ENCODE results near the gene HOXA9.

Gene HOXA9

DNA sequence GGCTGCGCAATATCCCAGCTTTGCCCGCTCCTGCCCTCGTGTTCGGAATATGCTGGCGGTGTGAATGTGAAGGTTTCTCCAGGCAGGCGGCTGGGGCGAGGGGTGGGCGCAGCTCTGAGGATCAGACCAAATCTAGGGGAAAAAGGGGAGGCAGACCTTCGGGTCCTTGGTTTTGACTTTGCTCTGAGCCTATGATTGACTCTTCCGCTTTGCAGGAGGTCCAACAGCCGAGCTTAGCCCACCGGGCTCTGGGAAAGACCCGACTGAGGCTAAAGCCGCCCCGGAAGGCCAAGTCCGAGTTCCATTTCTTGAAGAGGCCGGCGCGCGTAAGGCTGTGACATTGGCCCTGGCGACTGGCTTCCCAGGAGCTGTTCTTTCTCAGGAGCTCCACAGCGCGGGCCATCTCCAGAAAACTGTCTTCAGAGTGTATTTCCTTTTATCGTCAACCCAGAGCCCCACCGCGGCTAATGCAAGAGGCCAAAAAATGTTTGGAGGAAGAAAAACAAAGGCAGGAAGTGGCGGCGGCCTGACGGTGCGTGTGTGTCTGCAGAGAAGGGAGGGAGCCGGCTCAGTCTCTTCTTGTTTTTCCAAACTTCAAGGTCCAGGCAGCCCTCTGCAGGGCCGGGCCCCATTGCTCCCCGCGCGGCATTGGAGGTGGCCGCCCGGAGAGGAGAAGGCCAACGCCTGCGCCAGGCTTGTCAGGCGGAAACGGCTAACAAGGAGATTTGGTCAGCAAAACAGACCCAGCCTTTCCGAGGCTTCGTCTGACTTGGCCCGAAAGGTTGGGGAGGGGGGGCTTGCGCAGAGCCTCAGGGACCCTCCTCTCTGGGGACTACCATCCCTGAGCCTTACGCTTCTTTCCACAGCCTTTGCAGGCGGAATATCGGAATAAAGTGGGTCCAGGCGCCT, 23.3 kb upstream of the HOXA9 start:
- no peak for DNase-seq

DNA sequence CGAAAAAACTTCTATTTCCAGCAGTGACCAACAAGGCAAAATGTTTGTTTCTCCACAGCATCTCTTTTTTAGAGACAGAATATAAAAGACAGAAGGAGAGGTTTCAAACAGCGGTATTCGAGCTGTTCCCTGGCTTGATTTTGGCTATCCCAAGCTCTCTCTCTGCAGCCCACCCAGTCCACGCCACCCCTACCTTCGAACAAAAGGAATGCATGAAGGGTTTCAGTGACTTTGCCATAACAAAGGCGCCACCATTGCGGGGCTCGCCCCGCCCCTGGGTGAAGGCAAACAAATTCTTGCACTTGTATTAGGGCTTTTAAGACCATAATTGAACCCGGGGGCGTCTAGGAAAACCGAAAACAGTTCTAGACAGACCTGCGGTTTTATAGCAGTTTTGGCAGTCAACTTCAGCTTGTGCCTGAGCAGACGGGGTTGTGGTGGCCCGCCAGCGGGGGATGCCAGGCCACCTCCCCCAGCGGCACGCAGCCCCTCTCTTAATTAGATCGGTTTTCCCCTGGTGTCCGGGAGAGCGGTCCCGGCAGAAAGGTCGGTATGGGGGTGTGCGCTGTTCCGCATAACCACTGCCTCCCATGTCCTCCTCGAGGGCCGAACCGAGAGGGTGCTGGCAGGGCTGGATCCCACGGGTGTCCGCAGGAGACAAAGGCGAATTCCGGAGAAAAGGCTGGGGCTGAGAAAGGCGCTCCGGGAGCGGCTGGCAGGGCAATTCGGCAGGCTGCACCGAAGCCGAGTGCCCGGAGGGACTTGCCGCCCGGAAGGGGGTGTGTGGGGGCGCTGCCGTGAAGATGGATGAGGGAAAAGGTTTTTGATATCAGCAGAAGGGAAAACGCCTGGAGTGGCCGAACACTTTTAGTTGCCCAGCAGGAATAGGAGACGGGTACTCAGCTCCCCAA, 22.4 kb upstream of the HOXA9 start:
- DNase-seq: no peak

DNA sequence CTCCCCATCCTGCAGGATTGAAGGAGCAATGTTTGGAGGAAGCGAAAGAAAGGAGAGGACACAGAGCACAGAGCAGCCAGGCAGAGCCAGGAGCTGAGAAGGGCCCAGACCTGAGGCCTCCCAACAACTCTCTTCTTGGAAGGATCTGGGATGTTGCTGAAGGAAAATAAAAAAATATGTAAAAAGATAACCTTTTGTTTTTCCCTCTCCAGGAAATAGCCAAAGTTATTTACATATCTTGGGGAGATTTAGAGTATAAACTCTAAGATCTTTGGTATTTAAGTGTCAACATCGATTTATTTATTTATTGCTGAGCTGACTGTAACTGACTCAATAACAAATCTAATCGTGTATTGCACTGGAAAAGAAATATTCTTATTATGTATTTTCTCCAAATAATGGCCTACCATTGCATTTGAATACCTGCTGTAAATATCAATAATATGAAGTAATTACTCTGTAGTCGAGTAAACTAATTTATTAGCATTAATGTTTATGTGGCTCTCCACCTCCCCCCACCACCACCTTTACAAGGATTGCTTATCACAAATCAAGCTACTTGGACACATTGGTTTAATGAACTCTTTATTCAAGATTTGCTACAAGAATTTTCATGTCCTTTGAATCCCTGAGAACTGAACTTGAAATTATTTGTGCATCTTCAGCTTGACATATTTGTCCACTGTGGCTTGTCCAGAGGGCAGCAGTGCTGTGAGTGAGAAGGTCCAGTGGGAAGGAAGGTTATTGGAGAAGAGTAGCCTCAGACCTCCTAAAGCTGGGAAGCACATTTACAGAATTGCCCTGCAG, 21.5 kb upstream of the HOXA9 start:
- no peak for DNase-seq

DNA sequence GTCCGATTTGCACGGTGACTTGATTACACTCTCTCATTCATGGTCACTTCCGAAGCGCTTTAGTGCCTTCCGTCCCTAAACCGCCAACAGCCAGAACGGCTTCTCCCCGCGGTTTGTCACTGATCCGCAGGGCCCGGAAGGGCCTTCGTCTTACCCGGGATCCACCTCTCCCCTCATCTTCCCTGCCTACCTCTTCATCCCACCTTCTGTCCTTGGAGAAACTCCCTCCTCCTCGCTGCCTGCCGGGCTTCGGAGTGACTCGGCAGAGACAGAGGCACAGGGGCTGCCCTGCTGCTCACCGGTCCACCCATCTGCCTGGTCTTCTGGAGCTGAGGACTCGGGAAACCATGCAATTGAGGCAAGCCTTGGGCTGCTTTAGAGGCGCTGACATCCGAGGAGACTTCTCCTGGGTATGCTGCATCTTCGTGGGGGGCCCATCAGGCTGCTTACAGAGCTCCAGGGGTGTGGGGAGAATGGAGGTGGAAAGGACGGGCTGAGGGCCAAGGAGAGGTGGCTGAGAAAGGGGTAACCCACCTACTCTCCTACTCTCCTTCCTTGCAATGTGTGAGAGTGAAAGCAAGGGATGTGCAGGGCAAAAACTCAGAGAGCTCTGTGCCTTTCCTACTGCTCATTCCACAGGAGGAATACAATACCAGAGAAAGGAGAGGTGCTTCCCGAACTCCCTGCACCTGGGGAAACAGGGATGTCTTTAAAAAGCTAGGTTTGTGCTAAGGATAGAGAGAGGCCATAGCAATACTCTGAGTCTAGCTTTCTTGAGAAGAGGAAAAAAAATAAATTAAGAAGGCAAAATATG, 20.7 kb upstream of the HOXA9 start:
- DNase-seq: no peak

DNA sequence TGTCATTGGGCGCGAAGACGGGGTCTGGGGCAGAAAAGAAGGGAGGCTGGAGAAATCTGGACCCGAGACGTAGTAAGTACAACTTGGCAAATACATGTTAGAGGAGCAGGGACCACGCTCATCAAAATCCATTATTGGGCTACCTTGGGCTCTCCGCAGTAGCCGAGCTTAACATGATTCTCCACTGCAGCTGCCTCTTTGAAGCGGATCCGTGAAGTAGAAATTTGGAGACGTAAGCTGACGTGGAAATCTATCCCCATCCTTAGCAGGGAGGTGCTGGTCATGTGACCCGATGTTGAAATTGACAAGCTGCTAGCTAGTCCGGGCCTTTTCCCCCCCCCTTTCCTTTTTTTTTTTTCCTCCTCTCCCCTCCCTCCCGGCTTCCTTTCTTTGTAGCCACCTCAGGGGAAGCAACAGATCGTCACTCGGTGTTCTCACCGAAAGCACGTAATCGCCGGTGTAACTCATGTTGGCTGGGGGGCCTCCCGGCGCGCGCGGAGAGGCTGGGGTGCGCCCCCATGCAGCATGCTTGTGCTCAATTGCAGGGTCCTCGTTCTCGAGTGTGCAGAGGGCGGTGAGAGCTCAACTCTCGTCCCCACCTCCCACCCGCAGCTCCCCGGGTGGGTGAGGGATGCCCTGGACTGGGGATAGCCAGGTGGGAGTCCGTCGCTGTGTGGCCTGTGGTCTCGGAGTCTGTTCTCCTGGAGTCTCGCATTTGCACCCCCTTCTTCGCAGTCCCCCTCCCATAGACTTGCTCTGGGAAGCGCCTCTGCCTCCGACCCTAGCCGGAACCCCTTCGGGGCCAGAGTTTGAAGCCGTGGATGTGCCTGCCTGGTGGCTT, 19.9 kb upstream of the HOXA9 start, which contains the start of gene HOXA11:
HOXA11 (minus strand) TSS at position 220 of the 841 bp plus-strand sequence; CDS start at position 132, 88 bp downstream.
- DNase-seq: no peak

DNA sequence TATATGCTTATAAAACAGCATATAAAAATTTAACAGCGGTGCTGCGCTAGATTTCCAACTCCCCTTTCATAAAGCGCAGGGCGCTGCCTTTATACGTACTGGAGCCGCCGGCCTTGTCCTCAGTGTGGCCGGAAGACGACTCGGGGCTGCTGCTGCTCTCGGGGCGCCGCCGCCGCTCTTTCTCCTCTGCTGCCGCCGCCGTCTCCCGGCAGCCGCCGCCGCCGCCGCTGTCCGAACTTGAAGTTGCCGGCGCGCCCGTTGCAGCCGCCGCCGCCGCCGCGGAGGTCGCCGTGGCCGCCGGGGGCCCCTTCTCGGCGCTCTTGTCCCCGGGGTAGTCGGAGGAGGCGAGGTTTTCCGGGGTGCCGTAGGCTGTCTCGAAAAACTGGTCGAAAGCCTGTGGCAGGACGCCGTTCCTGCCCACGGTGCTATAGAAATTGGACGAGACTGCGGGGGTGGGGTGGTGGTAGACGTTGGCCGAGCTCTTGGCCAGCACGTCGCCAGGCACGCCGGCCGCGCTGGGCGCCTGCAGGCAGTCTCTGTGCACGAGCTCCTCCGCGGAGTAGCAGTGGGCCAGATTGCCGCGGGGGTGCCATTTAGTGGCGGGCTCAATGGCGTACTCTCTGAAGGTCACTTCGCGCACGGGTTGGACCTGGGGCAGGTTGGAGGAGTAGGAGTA, 19.1 kb upstream of the HOXA9 start:
- no peak for DNase-seq

DNA sequence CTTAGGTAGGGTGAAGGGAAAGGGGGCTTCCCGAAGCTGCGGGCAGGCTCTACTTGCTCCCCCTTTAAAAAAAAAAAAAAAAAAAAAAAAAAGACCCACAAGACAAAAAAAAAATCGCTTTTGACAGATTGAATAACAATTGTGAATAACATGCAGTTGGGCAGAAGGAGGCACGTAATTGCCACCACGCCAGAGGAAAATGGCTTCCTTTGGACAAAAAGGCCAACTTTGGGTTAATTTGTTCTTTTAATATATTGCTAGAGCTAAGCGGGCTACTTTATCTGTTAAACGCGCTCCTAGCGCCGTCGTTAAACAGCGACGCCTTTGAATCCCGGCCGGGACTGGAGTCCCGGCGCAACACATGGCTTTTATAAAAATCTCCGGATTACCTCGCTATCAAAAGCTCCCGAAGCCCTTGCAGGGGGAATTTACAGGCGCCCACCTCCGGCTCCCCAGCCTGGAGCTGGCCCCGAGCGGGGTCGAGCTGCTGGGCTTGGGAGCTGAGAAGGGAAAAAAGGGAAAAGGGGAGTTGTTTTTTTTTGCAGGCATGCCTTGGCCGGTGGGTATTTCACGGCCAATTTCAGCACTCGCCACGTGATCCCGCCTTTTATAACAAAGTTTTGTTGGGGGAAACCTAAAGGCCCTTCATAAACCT, 18.5 kb upstream of the HOXA9 start:
- no peak for DNase-seq

DNA sequence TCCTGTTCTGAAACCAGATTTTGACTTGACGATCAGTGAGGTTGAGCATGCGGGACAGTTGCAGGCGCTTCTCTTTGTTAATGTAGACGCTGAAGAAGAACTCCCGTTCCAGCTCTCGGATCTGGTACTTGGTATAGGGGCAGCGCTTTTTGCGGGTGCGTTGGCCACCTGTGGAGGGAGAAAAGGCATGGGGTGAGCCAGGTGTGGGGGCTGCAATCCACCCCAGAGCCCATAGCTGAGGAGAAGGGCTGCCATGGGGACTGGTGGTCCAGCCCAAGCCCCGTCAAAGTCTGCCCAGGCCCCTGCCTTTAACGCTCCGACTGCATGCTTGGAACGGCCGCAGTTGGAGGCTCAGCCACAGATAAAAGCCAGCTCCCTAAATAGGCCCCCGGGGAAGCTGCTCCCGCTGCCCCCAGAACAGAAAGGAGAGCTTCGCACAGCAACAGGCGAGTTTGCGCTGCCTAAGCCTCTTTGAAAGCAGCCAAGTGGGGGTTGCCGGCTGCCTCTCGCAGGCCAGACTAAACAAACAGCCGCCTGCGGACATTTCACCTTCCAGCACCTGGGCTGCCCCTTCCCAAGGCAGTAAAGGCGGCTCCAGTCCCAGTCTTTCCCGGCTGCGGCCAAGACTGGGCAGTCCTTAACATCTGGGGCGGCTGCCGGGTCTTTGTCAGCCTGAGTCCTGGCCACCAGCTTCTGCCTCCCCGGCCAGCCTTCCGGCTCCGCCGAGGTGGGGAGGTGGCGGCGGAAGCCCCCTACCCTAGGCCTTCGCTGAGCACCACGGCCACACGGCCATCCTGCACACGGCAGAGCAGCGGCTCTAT, 17.7 kb upstream of the HOXA9 start:
- DNase-seq: no peak

DNA sequence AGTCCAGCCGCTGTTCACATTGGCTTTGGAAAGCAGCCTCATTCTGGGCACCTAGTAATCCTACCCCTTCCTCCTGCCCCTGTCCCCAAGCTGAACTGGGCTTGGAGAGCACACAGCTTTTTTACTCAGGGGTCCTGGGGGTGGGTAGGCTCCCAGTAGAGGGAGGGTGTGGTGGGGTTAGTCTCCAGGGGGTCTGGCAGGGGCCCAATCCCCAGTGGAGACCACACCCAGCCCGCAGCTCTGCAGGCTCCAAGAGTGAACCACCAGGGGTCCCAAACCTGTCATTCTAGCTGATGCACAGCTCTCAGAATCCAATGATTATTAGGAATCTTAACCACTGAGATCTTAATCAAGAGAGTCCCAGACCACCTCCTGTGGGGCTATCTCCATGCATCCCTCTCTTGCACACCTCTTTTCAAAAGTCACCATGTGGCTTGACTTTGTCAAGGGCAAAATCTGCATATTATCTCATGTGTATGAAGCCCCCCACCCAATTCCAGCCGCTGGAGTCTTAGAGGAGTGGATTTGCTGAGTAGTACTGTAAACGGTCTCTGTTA, 17.0 kb upstream of the HOXA9 start:
- no peak for DNase-seq

DNA sequence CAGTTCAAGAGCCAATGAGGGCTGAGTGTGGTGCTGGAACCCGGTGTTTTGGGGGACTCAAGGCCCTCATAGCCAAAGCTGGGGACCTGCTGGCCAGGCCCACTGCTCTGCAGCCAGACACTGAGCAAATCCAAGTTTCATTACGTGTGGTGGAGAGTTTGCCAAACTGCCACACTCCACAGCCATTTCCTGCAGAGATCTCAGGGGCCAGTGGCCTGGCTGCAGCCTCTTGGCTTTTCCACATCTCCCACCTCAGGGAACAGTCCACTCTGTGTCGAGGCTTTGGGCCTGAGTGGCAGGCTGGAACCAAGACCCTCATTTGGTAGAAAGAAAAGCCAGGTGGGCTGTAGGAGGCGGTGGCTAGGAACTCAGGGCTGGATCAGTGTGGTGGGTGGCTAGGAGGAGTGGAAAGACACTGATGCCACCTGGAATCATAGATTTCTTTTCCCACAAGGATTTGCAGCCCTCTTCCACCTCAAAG, 16.5 kb upstream of the HOXA9 start:
- no peak for DNase-seq

DNA sequence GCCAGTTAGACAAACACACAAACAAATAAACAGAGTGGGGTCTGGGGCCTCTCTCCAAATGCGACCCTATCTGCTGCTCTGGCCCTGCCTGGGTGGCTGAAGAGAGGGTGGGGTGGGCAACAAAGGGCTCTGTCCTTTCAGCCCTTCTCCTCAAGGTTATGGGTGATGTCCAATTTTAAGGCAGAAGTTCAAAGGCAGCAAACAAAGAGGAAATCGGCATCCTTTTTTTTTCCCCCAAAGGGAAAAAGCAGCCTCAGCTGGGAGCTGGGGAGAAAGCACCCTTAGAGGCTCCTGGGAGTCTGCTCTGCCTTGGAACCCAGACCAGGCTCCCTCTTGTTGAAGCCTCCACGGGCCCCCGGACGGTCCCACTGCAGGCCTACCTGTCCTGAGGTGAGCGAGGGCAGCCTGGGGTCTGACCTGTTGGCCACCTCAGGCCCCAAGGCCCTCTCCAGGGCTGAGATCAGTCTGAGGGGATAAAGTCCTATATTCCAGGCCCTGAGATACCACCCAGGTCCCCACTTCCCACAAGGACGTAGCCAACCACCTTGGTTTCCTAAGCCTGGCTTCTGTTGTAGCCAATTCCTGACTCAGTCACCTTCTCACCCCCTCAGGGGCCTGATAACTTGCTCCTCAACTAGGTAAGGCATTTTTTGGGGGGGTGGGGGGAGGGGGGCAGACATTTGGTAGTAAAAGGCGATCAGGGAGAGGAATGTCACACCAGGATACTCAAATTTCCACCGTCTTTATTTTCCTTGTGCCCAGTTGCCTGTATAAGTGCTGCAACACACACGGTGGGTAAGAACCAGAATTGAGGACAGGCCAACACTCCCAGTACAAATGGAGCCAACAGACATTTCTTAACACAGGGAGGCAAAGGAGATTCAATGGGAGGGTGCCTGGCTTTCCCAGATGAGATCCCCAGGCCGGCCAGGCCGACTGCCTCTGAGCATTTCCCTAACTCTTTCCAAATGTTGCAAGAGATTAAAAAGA, 15.4 kb upstream of the HOXA9 start:
- no peak for DNase-seq

DNA sequence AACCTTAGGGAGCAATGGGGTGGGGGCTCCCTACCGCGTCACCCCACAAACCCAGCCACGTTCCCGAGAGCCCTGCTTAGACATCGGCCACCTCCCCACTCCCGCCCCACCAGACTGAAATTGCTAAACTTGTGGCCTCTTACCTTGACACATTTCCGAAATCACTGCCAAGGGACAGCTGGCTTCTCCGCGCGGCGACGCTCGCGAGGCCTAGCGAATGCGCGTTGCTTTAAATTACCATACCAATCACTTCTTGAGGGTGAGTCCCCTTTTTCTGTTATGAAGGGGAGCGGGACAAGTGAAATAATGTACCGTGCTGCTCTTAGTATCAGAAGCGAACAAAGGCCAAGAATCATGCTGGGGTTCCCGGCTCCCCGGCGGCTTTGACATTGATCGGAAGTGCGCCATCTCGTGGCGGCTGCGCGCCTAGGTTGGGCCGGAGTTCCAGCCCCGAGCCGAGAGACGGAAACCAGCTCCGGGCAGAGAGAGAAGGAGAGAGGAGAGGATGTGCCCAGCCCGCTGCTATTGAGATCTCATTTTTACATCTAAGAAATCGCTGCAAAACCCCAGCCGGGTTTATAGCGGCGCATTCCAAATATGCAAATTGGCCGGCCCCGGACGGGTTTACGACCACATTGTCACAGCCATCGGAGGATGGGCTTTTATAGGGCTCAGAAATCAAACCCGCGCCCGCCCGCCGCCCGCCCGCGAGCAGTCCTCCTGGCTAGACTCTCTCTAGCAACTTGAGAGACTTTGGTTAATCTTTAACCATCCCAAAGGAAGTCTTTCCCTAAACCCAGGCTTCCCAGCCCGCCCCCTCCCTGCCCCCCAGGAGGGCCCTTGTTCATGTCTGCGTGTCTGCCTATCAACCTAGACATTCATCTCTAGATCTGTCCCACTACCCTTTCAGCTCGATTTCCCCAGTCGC, 14.4 kb upstream of the HOXA9 start:
- peak in 6 of 56 donors; percentile 6 to 35 (median 10) for DNase-seq

DNA sequence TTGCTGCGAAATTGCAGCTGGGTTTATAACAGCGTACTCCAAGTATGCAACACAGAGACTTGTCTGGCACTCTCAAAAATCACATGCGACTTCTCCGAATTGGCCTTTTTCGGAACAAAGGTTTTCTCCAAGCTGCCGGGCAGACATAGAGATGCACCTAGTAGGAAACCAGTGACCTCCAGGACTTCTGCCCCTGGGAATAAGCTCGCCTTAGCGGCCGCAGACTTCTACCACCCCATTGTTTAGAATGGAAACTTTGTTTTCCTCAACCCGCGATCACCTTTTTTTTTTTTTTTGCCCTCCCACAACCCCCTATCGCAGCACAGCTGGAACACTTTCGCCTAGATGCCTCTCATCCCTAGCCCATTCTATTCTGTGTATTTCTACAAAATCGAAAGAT, 13.7 kb upstream of the HOXA9 start:
- no peak for DNase-seq

DNA sequence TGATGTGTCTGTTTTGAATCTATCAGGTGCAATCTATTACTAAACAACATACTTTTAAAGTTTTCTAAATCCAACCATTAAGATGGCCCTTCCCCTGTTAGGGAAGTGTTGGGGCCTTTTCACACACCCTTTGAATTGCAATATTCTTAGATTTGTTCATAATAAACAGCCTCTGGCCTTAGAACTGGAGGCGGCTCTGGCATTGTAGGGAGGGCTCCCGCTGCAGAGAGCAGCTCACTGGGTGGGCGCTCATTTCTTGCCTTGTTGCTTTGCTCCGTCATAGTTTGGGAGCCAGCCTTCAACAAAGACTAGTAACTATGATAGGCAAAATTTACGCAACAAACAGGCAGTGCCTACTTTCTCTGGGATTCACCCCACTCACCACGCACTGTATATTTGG, 13.0 kb upstream of the HOXA9 start:
- DNase-seq: no peak
